ENCODE results near the gene ZNRF3. TPM values are rescaled to one million over a fixed set of nuclear protein-coding genes. Genes with fewer than 3 reads are reported as not detected.
A peak's percentile ranks its signal among the peaks of the same experiment; 100 is the strongest.

The ZNRF3 gene
- total and polyA plus RNA-seq, 2 experiments from 2014 or later, result 11.1 to 32.2 TPM

DNA sequence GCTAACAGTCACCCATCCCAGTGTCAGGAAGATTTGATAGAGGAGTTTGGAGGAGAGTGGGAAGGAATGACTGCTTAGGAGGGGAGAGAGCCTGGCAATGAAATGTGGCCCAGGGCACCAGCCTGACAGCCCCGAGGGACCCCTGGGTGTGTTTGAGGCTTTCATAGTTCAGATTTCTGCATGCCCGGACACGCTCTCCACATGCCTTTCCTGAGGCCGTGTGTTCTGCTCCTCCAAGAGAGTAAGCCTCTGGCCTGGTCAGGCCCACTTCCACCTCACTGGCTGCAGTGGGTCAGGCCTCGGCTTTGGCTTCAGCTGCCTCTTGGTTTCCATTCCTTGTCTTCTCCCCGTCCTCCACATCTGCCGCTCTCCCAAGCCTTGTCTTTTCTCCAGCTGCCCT lies 99.8 kb downstream of the ZNRF3 start:
- H3K27me3 Mint-ChIP-seq (ENCODE audit: insufficient read depth, low read depth, poor library complexity), result peaks cover 3% of the 10 kb centered on the region
- no peaks in the 10 kb centered on the region for H3K36me3 ChIP-seq (ENCODE audit: insufficient read depth)
- no peak for DNase-seq (ENCODE audit: low spot score)
- H3K79me2 ChIP-seq (replicated peaks; ENCODE audit: insufficient read depth), result peaks cover 83% of the 10 kb centered on the region
- H3F3A ChIP-seq (replicated peaks; ENCODE audit: low read depth), result peaks cover 6% of the 10 kb centered on the region; the same call in 1 of the 2 replicates
- no peaks in the 10 kb centered on the region for H3K27me3 ChIP-seq (ENCODE audit: insufficient read depth)
- H3K36me3 Mint-ChIP-seq (ENCODE audit: low read depth), result peaks cover 34% of the 10 kb centered on the region
- ATAC-seq, result peak; percentile 27
- no peak overlapping the region for H3K4me3 Mint-ChIP-seq
- H3K4me1 ChIP-seq (ENCODE audit: insufficient read depth), result peaks cover 45% of the 10 kb centered on the region
- H3K9me3 Mint-ChIP-seq, result peaks cover 10% of the 10 kb centered on the region; the same call in 2 of the 3 replicates
- peak overlapping the region; percentile 85 for H3K27ac Mint-ChIP-seq
- H2AFZ ChIP-seq, result no peak overlapping the region
- peak overlapping the region; percentile 46 for H3K27ac ChIP-seq (ENCODE audit: low read depth)
- TF ChIP-seq NANOG (IDR thresholded peaks at IDR 0.05; ENCODE audit: borderline replicate concordance), result no peak
- peaks cover 63% of the 10 kb centered on the region for H3K4me1 Mint-ChIP-seq
- no peak overlapping the region for H3K4me3 ChIP-seq
- H4K20me1 ChIP-seq (replicated peaks; ENCODE audit: insufficient read depth), result no peaks in the 10 kb centered on the region
- no peak overlapping the region for H3K4me2 ChIP-seq
- no peaks in the 10 kb centered on the region for H3K9me2 ChIP-seq (ENCODE audit: insufficient read depth)

DNA sequence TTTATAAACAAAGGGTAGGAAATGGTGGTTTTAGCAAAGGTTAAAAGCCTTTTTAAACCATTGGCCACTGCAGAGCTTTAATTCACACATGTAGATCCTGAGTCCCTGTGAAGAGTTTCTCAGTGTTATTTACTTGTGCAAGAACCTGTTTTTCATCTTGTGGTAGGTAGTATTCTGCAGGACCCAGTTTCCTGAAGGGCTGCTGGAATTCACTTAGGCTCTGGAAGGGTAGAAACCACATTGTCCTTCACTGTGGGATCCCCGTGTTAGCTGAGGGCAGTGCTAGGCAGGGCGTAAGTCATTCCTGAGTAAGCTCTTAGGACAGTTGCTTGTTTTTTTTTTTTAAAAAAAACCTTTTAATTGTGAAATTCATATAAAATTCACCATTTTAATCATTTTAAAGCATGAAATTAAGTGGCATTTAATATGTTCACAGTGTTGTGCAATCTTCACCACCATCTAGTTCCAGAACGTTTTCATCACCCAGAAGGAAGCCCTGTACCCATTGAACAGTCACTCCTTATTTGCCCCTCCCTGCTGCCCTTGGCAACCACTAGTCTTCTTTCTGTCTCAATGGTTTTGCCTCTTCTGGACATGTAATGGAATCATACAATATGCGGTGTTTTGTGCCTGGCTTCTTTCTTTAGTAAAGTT lies 100.5 kb downstream of the ZNRF3 start:
- Histone ChIP-seq H3K9me2 (ENCODE audit: insufficient read depth) (no peaks in the 10 kb centered on the region), H3K4me2 (no peak overlapping the region), H3K27me3 (ENCODE audit: insufficient read depth) (no peaks in the 10 kb centered on the region), H3K4me3 (no peak overlapping the region), H3F3A (replicated peaks; ENCODE audit: low read depth) (peaks cover 13% of the 10 kb centered on the region), H3K27ac (ENCODE audit: low read depth) (peak overlapping the region; percentile 46), H4K20me1 (replicated peaks; ENCODE audit: insufficient read depth) (no peaks in the 10 kb centered on the region), H3K79me2 (replicated peaks; ENCODE audit: insufficient read depth) (peaks cover 76% of the 10 kb centered on the region), H3K36me3 (ENCODE audit: insufficient read depth) (no peaks in the 10 kb centered on the region), H3K4me1 (ENCODE audit: insufficient read depth) (peaks cover 52% of the 10 kb centered on the region), H2AFZ (no peak overlapping the region)
- H3K4me3 Mint-ChIP-seq, result no peak overlapping the region; the same call in 2 of the 3 replicates
- peaks cover 10% of the 10 kb centered on the region; the same call in 2 of the 3 replicates for H3K9me3 Mint-ChIP-seq
- no peak for DNase-seq (ENCODE audit: low spot score)
- H3K4me1 Mint-ChIP-seq, result peaks cover 65% of the 10 kb centered on the region
- peaks cover under 1% of the 10 kb centered on the region for H3K27me3 Mint-ChIP-seq (ENCODE audit: insufficient read depth, low read depth, poor library complexity)
- TF ChIP-seq ZNF114 (CRISPR knock-in tag; IDR thresholded peaks at IDR 0.05) (no peak), EZH2phosphoT487 (IDR thresholded peaks at IDR 0.05; ENCODE audit: unreplicated experiment) (no peak)
- TF ChIP-seq, protein P1, sequence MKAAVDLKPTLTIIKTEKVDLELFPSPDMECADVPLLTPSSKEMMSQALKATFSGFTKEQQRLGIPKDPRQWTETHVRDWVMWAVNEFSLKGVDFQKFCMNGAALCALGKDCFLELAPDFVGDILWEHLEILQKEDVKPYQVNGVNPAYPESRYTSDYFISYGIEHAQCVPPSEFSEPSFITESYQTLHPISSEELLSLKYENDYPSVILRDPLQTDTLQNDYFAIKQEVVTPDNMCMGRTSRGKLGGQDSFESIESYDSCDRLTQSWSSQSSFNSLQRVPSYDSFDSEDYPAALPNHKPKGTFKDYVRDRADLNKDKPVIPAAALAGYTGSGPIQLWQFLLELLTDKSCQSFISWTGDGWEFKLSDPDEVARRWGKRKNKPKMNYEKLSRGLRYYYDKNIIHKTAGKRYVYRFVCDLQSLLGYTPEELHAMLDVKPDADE (IDR thresholded peaks at IDR 0.05), result no peak
- peak overlapping the region; percentile 85; the same call in 1 of the 2 replicates for H3K27ac Mint-ChIP-seq
- ATAC-seq, result peak; percentile 81
- peaks cover 37% of the 10 kb centered on the region for H3K36me3 Mint-ChIP-seq (ENCODE audit: low read depth)

DNA sequence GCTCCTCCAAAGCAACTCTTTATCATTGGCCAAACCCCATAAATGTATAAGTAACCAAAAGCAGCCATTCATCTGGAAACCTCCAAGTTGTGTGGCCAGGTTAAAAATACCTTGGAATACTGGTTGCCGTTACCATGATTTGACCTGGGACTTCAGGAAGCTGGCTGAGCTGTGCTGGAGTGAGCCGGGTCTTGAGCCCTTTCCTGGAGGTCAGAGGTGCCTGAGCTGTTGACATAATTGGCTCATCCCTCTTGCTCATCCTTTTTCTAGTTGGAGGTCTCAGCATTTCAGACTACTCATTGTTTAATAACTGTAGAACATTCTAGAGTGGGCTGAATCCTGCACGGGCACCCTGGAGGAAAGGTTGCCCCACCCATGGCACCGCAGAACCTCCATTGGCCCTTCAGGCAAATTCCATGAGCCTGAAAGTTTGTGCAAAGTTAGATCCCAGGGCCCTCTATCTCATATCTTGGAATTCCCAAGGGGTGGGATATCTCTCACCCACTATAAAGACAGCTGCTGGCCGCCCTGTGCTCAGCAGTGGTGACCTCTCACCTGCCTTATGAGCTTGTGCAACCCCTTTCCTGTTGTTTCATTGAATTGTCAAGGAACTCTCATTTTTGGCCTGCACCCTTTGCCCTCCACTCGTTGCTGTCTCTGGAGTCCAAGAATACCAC lies 101.2 kb downstream of the ZNRF3 start:
- no peaks in the 10 kb centered on the region for H4K20me1 ChIP-seq (replicated peaks; ENCODE audit: insufficient read depth)
- peaks cover 10% of the 10 kb centered on the region; the same call in 2 of the 3 replicates for H3K9me3 Mint-ChIP-seq
- no peak overlapping the region for H3K27ac ChIP-seq (ENCODE audit: low read depth)
- H3K27me3 Mint-ChIP-seq (ENCODE audit: insufficient read depth, low read depth, poor library complexity), result no peaks in the 10 kb centered on the region
- no peaks in the 10 kb centered on the region for H3K36me3 ChIP-seq (ENCODE audit: insufficient read depth)
- no peak overlapping the region for H3K27ac Mint-ChIP-seq
- H3F3A ChIP-seq (replicated peaks; ENCODE audit: low read depth), result peaks cover 15% of the 10 kb centered on the region
- no peak overlapping the region for H3K4me2 ChIP-seq
- H2AFZ ChIP-seq, result no peak overlapping the region
- no peaks in the 10 kb centered on the region for H3K9me2 ChIP-seq (ENCODE audit: insufficient read depth)
- H3K36me3 Mint-ChIP-seq (ENCODE audit: low read depth), result peaks cover 37% of the 10 kb centered on the region
- H3K4me3 Mint-ChIP-seq, result no peak overlapping the region
- DNase-seq (ENCODE audit: low spot score), result no peak
- peaks cover 69% of the 10 kb centered on the region for H3K79me2 ChIP-seq (replicated peaks; ENCODE audit: insufficient read depth)
- peaks cover 66% of the 10 kb centered on the region for H3K4me1 Mint-ChIP-seq
- peaks cover 58% of the 10 kb centered on the region for H3K4me1 ChIP-seq (ENCODE audit: insufficient read depth)
- H3K27me3 ChIP-seq (ENCODE audit: insufficient read depth), result no peaks in the 10 kb centered on the region
- H3K4me3 ChIP-seq, result no peak overlapping the region
- ATAC-seq, result no peak
- TF ChIP-seq EZH2 (IDR thresholded peaks at IDR 0.05; ENCODE audit: low read depth, unreplicated experiment), result no peak
- TF ChIP-seq, protein P2, sequence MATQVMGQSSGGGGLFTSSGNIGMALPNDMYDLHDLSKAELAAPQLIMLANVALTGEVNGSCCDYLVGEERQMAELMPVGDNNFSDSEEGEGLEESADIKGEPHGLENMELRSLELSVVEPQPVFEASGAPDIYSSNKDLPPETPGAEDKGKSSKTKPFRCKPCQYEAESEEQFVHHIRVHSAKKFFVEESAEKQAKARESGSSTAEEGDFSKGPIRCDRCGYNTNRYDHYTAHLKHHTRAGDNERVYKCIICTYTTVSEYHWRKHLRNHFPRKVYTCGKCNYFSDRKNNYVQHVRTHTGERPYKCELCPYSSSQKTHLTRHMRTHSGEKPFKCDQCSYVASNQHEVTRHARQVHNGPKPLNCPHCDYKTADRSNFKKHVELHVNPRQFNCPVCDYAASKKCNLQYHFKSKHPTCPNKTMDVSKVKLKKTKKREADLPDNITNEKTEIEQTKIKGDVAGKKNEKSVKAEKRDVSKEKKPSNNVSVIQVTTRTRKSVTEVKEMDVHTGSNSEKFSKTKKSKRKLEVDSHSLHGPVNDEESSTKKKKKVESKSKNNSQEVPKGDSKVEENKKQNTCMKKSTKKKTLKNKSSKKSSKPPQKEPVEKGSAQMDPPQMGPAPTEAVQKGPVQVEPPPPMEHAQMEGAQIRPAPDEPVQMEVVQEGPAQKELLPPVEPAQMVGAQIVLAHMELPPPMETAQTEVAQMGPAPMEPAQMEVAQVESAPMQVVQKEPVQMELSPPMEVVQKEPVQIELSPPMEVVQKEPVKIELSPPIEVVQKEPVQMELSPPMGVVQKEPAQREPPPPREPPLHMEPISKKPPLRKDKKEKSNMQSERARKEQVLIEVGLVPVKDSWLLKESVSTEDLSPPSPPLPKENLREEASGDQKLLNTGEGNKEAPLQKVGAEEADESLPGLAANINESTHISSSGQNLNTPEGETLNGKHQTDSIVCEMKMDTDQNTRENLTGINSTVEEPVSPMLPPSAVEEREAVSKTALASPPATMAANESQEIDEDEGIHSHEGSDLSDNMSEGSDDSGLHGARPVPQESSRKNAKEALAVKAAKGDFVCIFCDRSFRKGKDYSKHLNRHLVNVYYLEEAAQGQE (IDR thresholded peaks at IDR 0.05; ENCODE audit: unreplicated experiment), result no peak
